PFSK-1 (cell line): ENCODE data around the gene DNAH11.

Experiments
- FOXP2 ChIP-seq: optimal IDR thresholded peaks from 2 replicates; pipeline ENCODE3; 2011; ENCODE audit warnings: borderline replicate concordance, control low read depth, inconsistent platforms; ENCODE audit not compliant: insufficient read depth; ENCODE audit errors: extremely low read length, extremely low read depth
- POLR2AphosphoS5 ChIP-seq: IDR thresholded peaks from 2 replicates; pipeline ENCODE4 v1.6.1; 2012; ENCODE audit warnings: low read depth, mild to moderate bottlenecking, control low read depth, low read length, moderate library complexity
- REST ChIP-seq, 2 experiments: IDR thresholded peaks; 2 replicates each; pipeline versions ENCODE4 v1.6.1 to v1.8.0; 2011 to 2012; ENCODE audit warnings: low read depth in 2 of 2, low read length in 2 of 2, control low read depth in 1 of 2, inconsistent platforms in 1 of 2, mild to moderate bottlenecking in 1 of 2, moderate library complexity in 1 of 2; ENCODE audit not compliant: insufficient read depth in 1 of 2
- SIN3A ChIP-seq: IDR thresholded peaks from 2 replicates; pipeline ENCODE4 v1.6.1; 2012; ENCODE audit warnings: mild to moderate bottlenecking, low read length, moderate library complexity, borderline replicate concordance; ENCODE audit not compliant: insufficient read depth
- TAF1 ChIP-seq: IDR thresholded peaks from 2 replicates; pipeline ENCODE4 v1.6.1; 2012; ENCODE audit warnings: low read length, control low read depth, borderline replicate concordance; ENCODE audit not compliant: insufficient read depth

Gene DNAH11

GRCh38 chr7:21939858-21940372 is 397.1 kb downstream of the DNAH11 start:
- TF ChIP-seq FOXP2: no peak
- TF ChIP-seq SIN3A: no peak
- TF ChIP-seq TAF1: no peak
- no peak for TF ChIP-seq REST (IDR thresholded peaks at IDR 0.05; ENCODE audit: insufficient read depth in 1 of 2, low read depth in 2 of 2, low read length in 2 of 2)
- TF ChIP-seq POLR2AphosphoS5: no peak

- TF ChIP-seq SIN3A: no peak
- TF ChIP-seq REST (IDR thresholded peaks at IDR 0.05; ENCODE audit: insufficient read depth in 1 of 2, low read depth in 2 of 2, low read length in 2 of 2): no peak
- TF ChIP-seq TAF1: no peak
- no peak for TF ChIP-seq POLR2AphosphoS5
- no peak for TF ChIP-seq FOXP2
Measured at GRCh38 chr7:21941611-21942141, 398.8 kb downstream of the DNAH11 start.

GRCh38 chr7:21942955-21943354 is 400.1 kb downstream of the DNAH11 start:
- TF ChIP-seq SIN3A: no peak
- no peak for TF ChIP-seq REST (IDR thresholded peaks at IDR 0.05; ENCODE audit: insufficient read depth in 1 of 2, low read depth in 2 of 2, low read length in 2 of 2)
- no peak for TF ChIP-seq POLR2AphosphoS5
- no peak for TF ChIP-seq FOXP2
- no peak for TF ChIP-seq TAF1

- no peak for TF ChIP-seq POLR2AphosphoS5
- no peak for TF ChIP-seq TAF1
- no peak for TF ChIP-seq SIN3A
- TF ChIP-seq REST (IDR thresholded peaks at IDR 0.05; ENCODE audit: insufficient read depth in 1 of 2, low read depth in 2 of 2, low read length in 2 of 2): no peak
- TF ChIP-seq FOXP2: no peak
Measured at GRCh38 chr7:21943436-21943835, 400.6 kb downstream of the DNAH11 start.
